Heart right ventricle (tissue), 16 donors: Measurements from ENCODE around the gene CFAP298. TPM values are rescaled to one million over a fixed set of nuclear protein-coding genes. Genes with fewer than 3 reads are reported as not detected.

Source experiments
- ATAC-seq, 8 donors: fragments of 200-7000 bp; cut with Tn5 transposase; one replicate each; pipeline ENCODE4 v1.9.1; 2020; ENCODE audit warnings: mild to moderate bottlenecking in 8 of 8, moderate library complexity in 8 of 8, moderate number of reproducible peaks in 1 of 8
- DNase-seq, 2 donors: peaks; one replicate each; pipeline ENCODE4 v3.0.0-alpha.2; 2020
- H3K27ac ChIP-seq, 10 donors: fragments of 200-600 bp; sonication (generic) in 2 of 10; one replicate each; pipeline versions ENCODE4 v1.5.0 to v1.8.0; 2020 to 2022; ENCODE audit warnings: mild to moderate bottlenecking in 3 of 10
- H3K27me3 ChIP-seq, 7 donors: fragments of 200-600 bp; one replicate each; pipeline ENCODE4 v1.8.0; 2021 to 2022; ENCODE audit warnings: mild to moderate bottlenecking in 2 of 7
- H3K36me3 ChIP-seq, 9 donors: fragments of 200-600 bp; sonication (generic) in 1 of 9; one replicate each; pipeline versions ENCODE4 v1.5.0 to v1.8.0; 2020 to 2022; ENCODE audit warnings: mild to moderate bottlenecking in 2 of 9
- H3K4me1 ChIP-seq, 9 donors: fragments of 200-600 bp; sonication (generic) in 1 of 9; one replicate each; pipeline versions ENCODE4 v1.5.0 to v1.8.0; 2020 to 2022; ENCODE audit warnings: mild to moderate bottlenecking in 4 of 9
- H3K4me3 ChIP-seq, 10 donors: fragments of 200-600 bp; sonication (generic) in 2 of 10; one replicate each; pipeline versions ENCODE4 v1.5.0 to v1.8.0; 2020 to 2022; ENCODE audit warnings: mild to moderate bottlenecking in 7 of 10, moderate library complexity in 2 of 10
- H3K9me3 ChIP-seq, 11 donors: fragments of 200-600 bp in 10 of 11; sonication (generic) in 2 of 11; one replicate each; pipeline versions ENCODE4 v1.5.0 to v1.8.0; 2013 to 2022; ENCODE audit warnings: mild to moderate bottlenecking in 2 of 11, control low read depth in 1 of 11, moderate library complexity in 1 of 11
- WGBS, 2 donors: extraction: QIAGEN DNeasy Blood & Tissue Kit; methylation state at CpG; one replicate each; pipeline ENCODE4 v1.1.7; 2013; ENCODE audit warnings: inconsistent platforms in 1 of 2; 5-methylcytosine and 5-hydroxymethylcytosine counted together
- intact Hi-C, 10 donors: fragments of 100-400 bp; cut with DNase I; formaldehyde crosslinking; loops; one replicate each; pipeline versions ENCODE4 v1.11.1 to v1.14.2; 2022
- polyA plus RNA-seq, 2 donors: library from polyadenylated mRNA; stranded (reverse); fragments of 200-250 nt; gene quantifications; one replicate each; pipeline ENCODE4 v1.2.3, GENCODE V29; 2013
- total RNA-seq, 10 donors: library from RNA; stranded (reverse); fragmentation: NEBNext Ultra II Directional in 3 of 10; extraction: Animal tissue kit (Norgen Biotek cat#: 25700) in 3 of 10; gene quantifications; one replicate each; pipeline versions ENCODE4 v1.2.1 to v1.2.4, GENCODE V29; 2021 to 2023
- TF ChIP-seq, protein P1 (sequence below), 9 donors: fragments of 200-600 bp; sonication (generic) in 2 of 9; IDR thresholded peaks; one replicate each; pipeline versions ENCODE4 v1.5.0 to v1.8.0; 2021 to 2022; ENCODE audit warnings: antibody characterized with exemption in 9 of 9, mild to moderate bottlenecking in 5 of 9, moderate library complexity in 1 of 9
- donor health status: Arrhythmogenic right ventricular cardiomyopathy.
- donor health status: ischemic (EF 13 %, LVEDD 7.1; RV severe dilation, severe dysfunction).
- donor health status: healthy with polysubstance abuse.
- donor health status: DM: no; HTN: yes; CAD: no.
- donor health status: DM: no; HTN: no; CAD: no.
- donor health status: ischemic (EF 25% LVEDD 6.9; RV normal size, moderate dysfunction).
- donor health status: ischemic (EF 25% LVEDD 5.7; RV mildly dilated, moderate dysfunction).
- donor health status: healthy.
- donor health status: DM: yes; HTN: yes; CAD: no.
- donor health status: Ischemic cardiomyopathy.
- donor health status: ischemic (EF 35%, LVEDD 5.7; RV mildly dilated, moderate dysfunction).
- donor health status: nonischemic (EF 11% LVEDD 7.7; RV severe dilation, severe dysfunction).
- donor health status: DM: yes; HTN: yes; CAD: no.
- donor health status: PGD.
- donor health status: ischemic (EF 29% LVEDD 5.4; RV normal size, mild dysfunction).
- donor health status: nonischemic (EF 23%, LVEDD 6.1; RV moderate dilation, normal function).

The CFAP298 gene
- total and polyA plus RNA-seq, 12 donors, result 15.8 to 40.6 (median 21.9) TPM

GRCh38 chr21:32597205-32597604 is 15.0 kb downstream of the CFAP298 start:
- intact Hi-C loops, result loop anchor here in 1 of 10 donors (10.0 kb wide), 1 partner anchor 422 kb away; no protein-coding TSS in a partner anchor
- DNase-seq (no peak), ATAC-seq (no peak)
- H3K36me3 ChIP-seq, result peaks cover 0 to 48% (median 9%) of the 10 kb centered on the region in 9 donors
- H3K4me3 ChIP-seq, result no peak overlapping the region
- TF ChIP-seq, protein P1, sequence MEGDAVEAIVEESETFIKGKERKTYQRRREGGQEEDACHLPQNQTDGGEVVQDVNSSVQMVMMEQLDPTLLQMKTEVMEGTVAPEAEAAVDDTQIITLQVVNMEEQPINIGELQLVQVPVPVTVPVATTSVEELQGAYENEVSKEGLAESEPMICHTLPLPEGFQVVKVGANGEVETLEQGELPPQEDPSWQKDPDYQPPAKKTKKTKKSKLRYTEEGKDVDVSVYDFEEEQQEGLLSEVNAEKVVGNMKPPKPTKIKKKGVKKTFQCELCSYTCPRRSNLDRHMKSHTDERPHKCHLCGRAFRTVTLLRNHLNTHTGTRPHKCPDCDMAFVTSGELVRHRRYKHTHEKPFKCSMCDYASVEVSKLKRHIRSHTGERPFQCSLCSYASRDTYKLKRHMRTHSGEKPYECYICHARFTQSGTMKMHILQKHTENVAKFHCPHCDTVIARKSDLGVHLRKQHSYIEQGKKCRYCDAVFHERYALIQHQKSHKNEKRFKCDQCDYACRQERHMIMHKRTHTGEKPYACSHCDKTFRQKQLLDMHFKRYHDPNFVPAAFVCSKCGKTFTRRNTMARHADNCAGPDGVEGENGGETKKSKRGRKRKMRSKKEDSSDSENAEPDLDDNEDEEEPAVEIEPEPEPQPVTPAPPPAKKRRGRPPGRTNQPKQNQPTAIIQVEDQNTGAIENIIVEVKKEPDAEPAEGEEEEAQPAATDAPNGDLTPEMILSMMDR (IDR thresholded peaks at IDR 0.05), result no peak
- H3K4me1 ChIP-seq, result peaks cover 0 to 4% (median 0%) of the 10 kb centered on the region in 9 donors
- WGBS, 2 donors, result 74 to 81% methylated on average over 6 of the region's 6 CpGs
- H3K27me3 ChIP-seq, result no peaks in the 10 kb centered on the region
- H3K9me3 ChIP-seq, result no peaks in the 10 kb centered on the region
- no peak overlapping the region for H3K27ac ChIP-seq

GRCh38 chr21:32595431-32595830 is 16.7 kb downstream of the CFAP298 start:
- DNase-seq (no peak), ATAC-seq (no peak)
- Histone ChIP-seq H3K36me3 (peaks cover 0 to 37% (median 5%) of the 10 kb centered on the region in 9 donors), H3K27ac (no peak overlapping the region), H3K4me3 (no peak overlapping the region), H3K4me1 (no peaks in the 10 kb centered on the region), H3K27me3 (no peaks in the 10 kb centered on the region), H3K9me3 (no peaks in the 10 kb centered on the region)
- TF ChIP-seq, protein P1 (IDR thresholded peaks at IDR 0.05), result no peak
- intact Hi-C loops, result loop anchor here in 1 of 10 donors (10.0 kb wide), 1 partner anchor 421 kb away; no protein-coding TSS in a partner anchor
- 89 to 90% methylated on average over 11 of the region's 11 CpGs for WGBS, 2 donors

GRCh38 chr21:32593690-32594089 is 18.5 kb downstream of the CFAP298 start:
- Histone ChIP-seq H3K36me3 (peaks cover 0 to 20% (median 0%) of the 10 kb centered on the region in 9 donors), H3K9me3 (no peaks in the 10 kb centered on the region), H3K4me3 (no peak overlapping the region), H3K27me3 (no peaks in the 10 kb centered on the region), H3K4me1 (no peaks in the 10 kb centered on the region), H3K27ac (no peak overlapping the region)
- TF ChIP-seq, protein P1 (IDR thresholded peaks at IDR 0.05), result no peak
- ATAC-seq (no peak), DNase-seq (no peak)
- intact Hi-C loops, result loop anchor here in 1 of 10 donors (10.0 kb wide), 1 partner anchor 419 kb away; no protein-coding TSS in a partner anchor
- WGBS, 2 donors, result 82 to 84% methylated on average over 8 of the region's 8 CpGs

DNA sequence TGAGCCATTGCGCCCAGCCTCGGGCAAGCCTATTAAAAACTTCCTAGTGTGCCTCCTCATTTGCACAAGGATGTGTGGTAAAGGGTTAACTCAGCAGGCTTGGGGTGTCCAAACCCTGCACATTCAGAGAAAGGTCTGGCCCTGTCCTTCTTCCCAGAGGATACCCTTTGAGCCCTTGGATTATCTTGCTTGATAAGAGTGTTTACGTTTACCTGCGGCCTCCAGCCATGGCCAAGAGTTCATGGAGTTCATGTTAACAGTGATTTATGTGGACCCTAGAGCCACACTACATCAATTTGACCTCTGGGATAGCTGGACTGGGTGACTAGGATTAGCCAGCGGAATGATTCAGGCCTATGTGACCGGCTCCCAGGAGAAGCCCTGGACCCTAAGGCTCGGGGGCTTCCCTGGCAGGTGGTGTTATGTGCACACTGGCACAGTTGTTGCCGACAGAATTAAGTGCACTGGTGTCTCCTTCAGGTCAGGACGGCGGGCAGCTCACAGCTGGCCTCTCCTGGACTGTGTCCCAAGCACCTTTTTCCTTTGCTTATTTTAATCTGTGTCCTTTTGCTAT is 19.2 kb downstream of the CFAP298 start:
- H3K27me3 ChIP-seq, result no peaks in the 10 kb centered on the region
- H3K36me3 ChIP-seq, result peaks cover 0 to 14% (median 0%) of the 10 kb centered on the region in 9 donors
- no peaks in the 10 kb centered on the region for H3K4me1 ChIP-seq
- no peak overlapping the region for H3K27ac ChIP-seq
- DNase-seq (no peak), ATAC-seq (no peak)
- no peak overlapping the region for H3K4me3 ChIP-seq
- intact Hi-C loops, result loop anchor here in 1 of 10 donors (10.0 kb wide), 1 partner anchor 418 kb away; no protein-coding TSS in a partner anchor
- TF ChIP-seq, protein P1 (IDR thresholded peaks at IDR 0.05), result no peak
- WGBS, 2 donors, result 68 to 72% methylated on average over 10 of the region's 10 CpGs
- H3K9me3 ChIP-seq, result no peaks in the 10 kb centered on the region
